WTC11 (cell line): ENCODE data around the gene KLF11.

Experiments
- CTCF ChIP-seq: fragments of 200-600 bp; IDR thresholded peaks from 2 replicates; pipeline ENCODE4 v1.8.0; 2022; ENCODE audit warnings: antibody characterized with exemption
- NR2C2 ChIP-seq: sonication (generic); formaldehyde crosslinking; IDR thresholded peaks from 2 replicates; pipeline ENCODE4 v1.8.0; 2022; ENCODE audit warnings: mild to moderate bottlenecking, missing genetic modification reagents
- USF2 ChIP-seq: sonication (generic); formaldehyde crosslinking; IDR thresholded peaks from 2 replicates; pipeline ENCODE4 v1.8.1; 2023; ENCODE audit warnings: mild to moderate bottlenecking, missing genetic modification reagents, moderate library complexity

GRCh38 chr2:10042301-10043161 lies 819 bp upstream of the KLF11 start:
- TF ChIP-seq USF2 (CRISPR knock-in tag): no peak
- TF ChIP-seq CTCF: no peak
- TF ChIP-seq NR2C2 (CRISPR knock-in tag): no peak
